ENCODE measurements around the gene RSKR. TPM values are rescaled to one million over a fixed set of nuclear protein-coding genes. Genes with fewer than 3 reads are reported as not detected.
"Not testable (repeated sequence)": the region's sequence is repeated elsewhere in the genome, so short reads cannot be mapped to it uniquely, and the experiment has no call there.

The RSKR gene
- total RNA-seq, 6 donors from 2014 or later, result 7.9 to 49.2 (median 11.7) TPM

GRCh38 chr17:28612936-28613872, 781 bp downstream of the RSKR start:
- WGBS, 2 donors, result 82 to 83% methylated on average over 3 to 6 of the region's 6 CpGs
- peaks cover 38 to 66% (median 47%) of the 10 kb centered on the region in 4 donors for H3K36me3 ChIP-seq
- TF ChIP-seq CTCF (IDR thresholded peaks at IDR 0.05), result peak; percentile 26 to 48 (median 44)
- TF ChIP-seq POLR2A (IDR thresholded peaks at IDR 0.05), result no peak
- H3K9me3 ChIP-seq, result no peaks in the 10 kb centered on the region
- H3K27ac ChIP-seq, result no peak overlapping the region
- peak in 1 of 2 donors; percentile 58 for ATAC-seq (ENCODE audit: low FRiP score in 2 of 2)
- DNase-seq, result no peak
- no peaks in the 10 kb centered on the region for H3K27me3 ChIP-seq
- H3K4me1 ChIP-seq, result no peaks in the 10 kb centered on the region
- no peak overlapping the region for H3K4me3 ChIP-seq

- H3K4me1 ChIP-seq, result no peaks in the 10 kb centered on the region
- DNase-seq, result no peak
- no peak overlapping the region for H3K4me3 ChIP-seq
- ATAC-seq (ENCODE audit: low FRiP score in 2 of 2), result no peak
- no peak overlapping the region for H3K27ac ChIP-seq
- no peaks in the 10 kb centered on the region for H3K9me3 ChIP-seq
- TF ChIP-seq POLR2A (IDR thresholded peaks at IDR 0.05), result no peak
- TF ChIP-seq EP300 (IDR thresholded peaks at IDR 0.05), result no peak
- TF ChIP-seq CTCF (IDR thresholded peaks at IDR 0.05), result no peak
- no peak for TF ChIP-seq POLR2AphosphoS5 (IDR thresholded peaks at IDR 0.05)
- H3K36me3 ChIP-seq, result peaks cover 32 to 59% (median 41%) of the 10 kb centered on the region in 4 donors
- 30 to 49% methylated on average over 2 of the region's 2 CpGs for WGBS, 2 donors
- H3K27me3 ChIP-seq, result no peaks in the 10 kb centered on the region
Observed at GRCh38 chr17:28612531-28612930, 1.5 kb downstream of the RSKR start.

- DNase-seq (no peak), ATAC-seq (ENCODE audit: low FRiP score in 2 of 2) (no peak)
- TF ChIP-seq POLR2A (IDR thresholded peaks at IDR 0.05), result no peak
- TF ChIP-seq POLR2AphosphoS5 (IDR thresholded peaks at IDR 0.05), result no peak
- TF ChIP-seq CTCF (IDR thresholded peaks at IDR 0.05), result no peak
- TF ChIP-seq EP300 (IDR thresholded peaks at IDR 0.05), result no peak
- no peak overlapping the region for H3K4me3 ChIP-seq
- H3K27ac ChIP-seq, result no peak overlapping the region
- no peaks in the 10 kb centered on the region for H3K27me3 ChIP-seq
- H3K36me3 ChIP-seq, result peaks cover 12 to 37% (median 20%) of the 10 kb centered on the region in 4 donors
- WGBS, 2 donors, result 86 to 92% methylated on average over 8 of the region's 8 CpGs
- H3K9me3 ChIP-seq, result no peaks in the 10 kb centered on the region
- no peaks in the 10 kb centered on the region for H3K4me1 ChIP-seq
Observed at GRCh38 chr17:28610376-28610775, 3.6 kb downstream of the RSKR start.

- peaks cover 7 to 11% (median 9%) of the 10 kb centered on the region in 4 donors for H3K4me1 ChIP-seq
- 100% methylated on average over 2 of the region's 31 CpGs; no CpG with 5 or more reads in 1 of the 2 donors for WGBS, 2 donors
- not testable (repeated sequence) for ATAC-seq (ENCODE audit: low FRiP score in 2 of 2); H3K27me3 ChIP-seq; H3K9me3 ChIP-seq; H3K36me3 ChIP-seq; H3K4me3 ChIP-seq; H3K27ac ChIP-seq
- peak in 1 of 2 donors; percentile 50 for DNase-seq
Observed at GRCh38 chr17:28604031-28604430, 10.0 kb downstream of the RSKR start.

GRCh38 chr17:28599311-28600184, 14.4 kb downstream of the RSKR start:
- TF ChIP-seq POLR2AphosphoS5 (IDR thresholded peaks at IDR 0.05) (peak in 1 of 2 donors; percentile 3), CTCF (IDR thresholded peaks at IDR 0.05) (peak in 1 of 6 experiments; percentile 6), EP300 (IDR thresholded peaks at IDR 0.05) (no peak), POLR2A (IDR thresholded peaks at IDR 0.05) (peak in 2 of 4 donors; percentile 1 to 14)
- ATAC-seq (ENCODE audit: low FRiP score in 2 of 2), result peak; percentile 82 to 86

More at GRCh38 chr17:28599311-28600184, 14.4 kb downstream of the RSKR start:
- H3K4me3 ChIP-seq, result peak overlapping the region; percentile 18 to 62 (median 58)
- 11 to 12% methylated on average over 37 to 39 of the region's 40 CpGs for WGBS, 2 donors
- no peaks in the 10 kb centered on the region for H3K36me3 ChIP-seq
- H3K4me1 ChIP-seq, result peaks cover 17 to 21% (median 17%) of the 10 kb centered on the region in 4 donors
- peak overlapping the region; percentile 94 to 97 (median 96) for H3K27ac ChIP-seq
- no peaks in the 10 kb centered on the region for H3K9me3 ChIP-seq
- no peaks in the 10 kb centered on the region for H3K27me3 ChIP-seq
- DNase-seq, result peak in 1 of 2 donors; percentile 60
